ENCODE measurements around the gene TAF4B. TPM values are rescaled to one million over a fixed set of nuclear protein-coding genes. Genes with fewer than 3 reads are reported as not detected.

Gene TAF4B
- total RNA-seq, 4 donors from 2014 or later: 1.9 to 38.0 (median 6.5) TPM

- Histone ChIP-seq H3K4me3 (no peak overlapping the region), H3K27me3 (no peaks in the 10 kb centered on the region), H3K9me3 (no peaks in the 10 kb centered on the region), H3K27ac (no peak overlapping the region), H3K4me1 (no peaks in the 10 kb centered on the region), H3K36me3 (no peaks in the 10 kb centered on the region)
- no peak for DNase-seq
- TF ChIP-seq POLR2A (IDR thresholded peaks at IDR 0.05): no peak
- TF ChIP-seq CTCF (IDR thresholded peaks at IDR 0.05): no peak
Measured at GRCh38 chr18:26335571-26336487, 109.6 kb downstream of the TAF4B start.

- Histone ChIP-seq H3K27ac (no peak overlapping the region), H3K36me3 (no peaks in the 10 kb centered on the region), H3K27me3 (no peaks in the 10 kb centered on the region), H3K9me3 (no peaks in the 10 kb centered on the region), H3K4me1 (no peaks in the 10 kb centered on the region), H3K4me3 (no peak overlapping the region)
- DNase-seq: no peak
- no peak for TF ChIP-seq POLR2A (IDR thresholded peaks at IDR 0.05)
- TF ChIP-seq CTCF (IDR thresholded peaks at IDR 0.05): no peak
Measured at GRCh38 chr18:26336572-26336971, 110.3 kb downstream of the TAF4B start.

- no peaks in the 10 kb centered on the region for H3K4me1 ChIP-seq
- TF ChIP-seq CTCF (IDR thresholded peaks at IDR 0.05): no peak
- H3K36me3 ChIP-seq: no peaks in the 10 kb centered on the region
- H3K9me3 ChIP-seq: peaks cover 0 to 4% (median 2%) of the 10 kb centered on the region in 4 donors
- H3K27ac ChIP-seq: no peak overlapping the region
- no peak overlapping the region for H3K4me3 ChIP-seq
- H3K27me3 ChIP-seq: no peaks in the 10 kb centered on the region
- DNase-seq: no peak
Measured at GRCh38 chr18:26342646-26343045, 116.4 kb downstream of the TAF4B start.

GRCh38 chr18:26350961-26351360 is 124.7 kb downstream of the TAF4B start:
- no peaks in the 10 kb centered on the region for H3K36me3 ChIP-seq
- H3K9me3 ChIP-seq: peaks cover 0 to 4% (median 0%) of the 10 kb centered on the region in 4 donors
- no peak for DNase-seq
- no peaks in the 10 kb centered on the region for H3K27me3 ChIP-seq
- H3K4me1 ChIP-seq: no peaks in the 10 kb centered on the region
- no peak overlapping the region for H3K27ac ChIP-seq
- TF ChIP-seq POLR2A (IDR thresholded peaks at IDR 0.05): no peak
- no peak for TF ChIP-seq CTCF (IDR thresholded peaks at IDR 0.05)
- H3K4me3 ChIP-seq: no peak overlapping the region

GRCh38 chr18:26356045-26356785 is 130.0 kb downstream of the TAF4B start:
- Histone ChIP-seq H3K27ac (no peak overlapping the region), H3K4me1 (no peaks in the 10 kb centered on the region), H3K9me3 (no peaks in the 10 kb centered on the region), H3K4me3 (no peak overlapping the region), H3K36me3 (no peaks in the 10 kb centered on the region), H3K27me3 (no peaks in the 10 kb centered on the region)
- no peak for DNase-seq
- TF ChIP-seq CTCF (IDR thresholded peaks at IDR 0.05): no peak
- no peak for TF ChIP-seq POLR2A (IDR thresholded peaks at IDR 0.05)

Measured in Peyer's patch (tissue), 4 donors.